Measurements from ENCODE around the gene C21orf58.

Gene C21orf58

GRCh38 chr21:46254208-46254975 lies 69.3 kb downstream of the C21orf58 start:
- DNase-seq = no peak

GRCh38 chr21:46253610-46254124 lies 70.0 kb downstream of the C21orf58 start:
- DNase-seq = peak; percentile 5

- no peak for DNase-seq
These were observed 70.8 kb downstream of the C21orf58 start for GRCh38 chr21:46252840-46253239.

Data from fibroblast of skin of abdomen (primary cell).